Measurements from ENCODE around the gene PCDHB4. TPM values are rescaled to one million over a fixed set of nuclear protein-coding genes. Genes with fewer than 3 reads are reported as not detected.

PCDHB4 gene
- total RNA-seq: 8.3 TPM

DNA sequence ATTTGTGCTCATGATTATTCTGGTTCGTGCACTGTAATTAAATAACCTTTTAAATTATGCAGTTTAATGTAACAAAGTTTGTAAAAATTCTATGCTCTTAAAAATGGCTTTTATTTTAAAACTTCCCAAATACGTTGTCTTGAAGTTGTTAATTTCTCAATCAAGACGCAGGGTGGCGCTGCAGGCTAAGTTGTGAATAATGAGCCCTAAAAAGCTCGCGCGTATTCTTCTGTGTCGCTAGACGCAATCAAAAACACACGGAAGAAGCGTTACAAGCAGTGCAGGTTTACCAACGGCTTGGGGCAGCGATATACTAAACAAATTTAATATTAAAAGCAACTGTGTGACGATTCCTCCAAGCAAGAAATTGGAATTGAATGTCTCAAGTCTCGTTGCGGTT is at the start of gene PCDHB4:
Gene PCDHB4 (plus strand): TSS at position 256 of the 400 bp plus-strand sequence. CDS start 181 bp downstream, outside the sequence.
- H3K4me1 ChIP-seq: no peaks in the 10 kb centered on the region
- no peak within 1 kb of the TSS for H3K27ac ChIP-seq
- peak within 1 kb of the TSS; percentile 20 to 26 for H3K4me3 ChIP-seq
- no peaks in the 10 kb centered on the region for H3K27me3 ChIP-seq
- no peak for DNase-seq (ENCODE audit: extremely low spot score in 2 of 2)
- peaks cover 6% of the 10 kb centered on the region for H3K9me3 ChIP-seq
- intact Hi-C loops (cut with DNase I): no loop called here
- TF ChIP-seq POLR2AphosphoS5 (IDR thresholded peaks at IDR 0.05; ENCODE audit: insufficient read depth in 1 of 2, low read depth in 1 of 2) (no peak), POLR2A (IDR thresholded peaks at IDR 0.05) (no peak)
- TF ChIP-seq, protein P1, sequence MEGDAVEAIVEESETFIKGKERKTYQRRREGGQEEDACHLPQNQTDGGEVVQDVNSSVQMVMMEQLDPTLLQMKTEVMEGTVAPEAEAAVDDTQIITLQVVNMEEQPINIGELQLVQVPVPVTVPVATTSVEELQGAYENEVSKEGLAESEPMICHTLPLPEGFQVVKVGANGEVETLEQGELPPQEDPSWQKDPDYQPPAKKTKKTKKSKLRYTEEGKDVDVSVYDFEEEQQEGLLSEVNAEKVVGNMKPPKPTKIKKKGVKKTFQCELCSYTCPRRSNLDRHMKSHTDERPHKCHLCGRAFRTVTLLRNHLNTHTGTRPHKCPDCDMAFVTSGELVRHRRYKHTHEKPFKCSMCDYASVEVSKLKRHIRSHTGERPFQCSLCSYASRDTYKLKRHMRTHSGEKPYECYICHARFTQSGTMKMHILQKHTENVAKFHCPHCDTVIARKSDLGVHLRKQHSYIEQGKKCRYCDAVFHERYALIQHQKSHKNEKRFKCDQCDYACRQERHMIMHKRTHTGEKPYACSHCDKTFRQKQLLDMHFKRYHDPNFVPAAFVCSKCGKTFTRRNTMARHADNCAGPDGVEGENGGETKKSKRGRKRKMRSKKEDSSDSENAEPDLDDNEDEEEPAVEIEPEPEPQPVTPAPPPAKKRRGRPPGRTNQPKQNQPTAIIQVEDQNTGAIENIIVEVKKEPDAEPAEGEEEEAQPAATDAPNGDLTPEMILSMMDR (IDR thresholded peaks at IDR 0.05): peak in 1 of 3 experiments; percentile 10
- no peaks in the 10 kb centered on the region for H3K36me3 ChIP-seq

DNA sequence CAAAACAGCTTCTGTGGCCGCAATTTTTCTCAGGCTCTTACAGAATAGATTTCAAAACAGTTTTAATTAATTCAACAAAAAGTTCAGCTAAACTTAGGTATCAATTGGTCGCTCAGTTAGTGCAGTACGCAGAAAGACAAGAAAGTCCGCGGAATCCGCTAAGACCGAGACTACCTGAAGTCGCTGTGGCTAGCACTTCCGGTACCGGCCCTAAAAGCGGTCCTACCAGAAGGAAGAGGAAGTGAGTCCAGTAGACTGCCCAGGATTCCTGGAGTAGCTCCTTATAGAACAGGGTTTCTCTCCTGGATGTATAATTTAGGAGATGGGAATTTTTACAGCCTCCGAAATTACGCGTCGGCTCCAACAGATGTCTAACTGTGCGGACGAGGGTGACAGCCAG is 43.8 kb upstream of the PCDHB4 start:
- intact Hi-C loops (cut with DNase I): no loop called here
- Histone ChIP-seq H3K9me3 (no peaks in the 10 kb centered on the region), H3K27me3 (no peaks in the 10 kb centered on the region), H3K4me1 (no peaks in the 10 kb centered on the region), H3K27ac (no peak overlapping the region), H3K4me3 (peak overlapping the region in 1 of 2 donors; percentile 9), H3K36me3 (no peaks in the 10 kb centered on the region)
- no peak for DNase-seq (ENCODE audit: extremely low spot score in 2 of 2)
- TF ChIP-seq POLR2A (IDR thresholded peaks at IDR 0.05) (no peak), POLR2AphosphoS5 (IDR thresholded peaks at IDR 0.05; ENCODE audit: insufficient read depth in 1 of 2, low read depth in 1 of 2) (no peak)
- TF ChIP-seq, protein P1 (IDR thresholded peaks at IDR 0.05): no peak

DNA sequence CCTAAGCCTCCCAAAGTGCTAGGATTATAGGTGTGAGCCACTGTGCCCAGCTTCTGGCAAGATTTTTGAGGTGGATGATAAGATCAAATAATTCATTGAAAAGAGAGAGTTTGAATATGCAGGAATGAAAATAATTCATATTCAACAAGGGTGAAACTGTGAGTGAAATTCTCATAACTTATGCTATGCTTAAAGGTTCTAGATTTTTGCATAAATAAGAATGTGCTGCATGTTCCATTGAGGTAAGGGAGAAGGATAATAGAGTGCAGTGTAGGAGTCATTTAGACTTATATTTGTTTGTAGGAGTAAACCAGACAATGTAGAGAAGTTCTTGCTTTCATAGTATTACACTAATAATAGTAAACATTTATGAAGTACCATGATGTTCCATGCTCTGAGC is 39.4 kb upstream of the PCDHB4 start:
- TF ChIP-seq, protein P1 (IDR thresholded peaks at IDR 0.05): no peak
- TF ChIP-seq POLR2AphosphoS5 (IDR thresholded peaks at IDR 0.05; ENCODE audit: insufficient read depth in 1 of 2, low read depth in 1 of 2): no peak
- TF ChIP-seq POLR2A (IDR thresholded peaks at IDR 0.05): no peak
- no peak for DNase-seq (ENCODE audit: extremely low spot score in 2 of 2)
- intact Hi-C loops (cut with DNase I): no loop called here
- Histone ChIP-seq H3K9me3 (no peaks in the 10 kb centered on the region), H3K4me3 (no peak overlapping the region), H3K27me3 (no peaks in the 10 kb centered on the region), H3K27ac (no peak overlapping the region), H3K36me3 (no peaks in the 10 kb centered on the region), H3K4me1 (no peaks in the 10 kb centered on the region)

- Histone ChIP-seq H3K27me3 (no peaks in the 10 kb centered on the region), H3K4me1 (no peaks in the 10 kb centered on the region), H3K9me3 (no peaks in the 10 kb centered on the region), H3K27ac (peak overlapping the region; percentile 71), H3K36me3 (no peaks in the 10 kb centered on the region), H3K4me3 (peak overlapping the region; percentile 36 to 39)
- no peak for DNase-seq (ENCODE audit: extremely low spot score in 2 of 2)
- intact Hi-C loops (cut with DNase I): no loop called here
- TF ChIP-seq, protein P1 (IDR thresholded peaks at IDR 0.05): peak in 1 of 3 experiments; percentile 51
- no peak for TF ChIP-seq POLR2AphosphoS5 (IDR thresholded peaks at IDR 0.05; ENCODE audit: insufficient read depth in 1 of 2, low read depth in 1 of 2)
- TF ChIP-seq POLR2A (IDR thresholded peaks at IDR 0.05): no peak
Observed at GRCh38 chr5:141084487-141084989, 37.1 kb upstream of the PCDHB4 start.

DNA sequence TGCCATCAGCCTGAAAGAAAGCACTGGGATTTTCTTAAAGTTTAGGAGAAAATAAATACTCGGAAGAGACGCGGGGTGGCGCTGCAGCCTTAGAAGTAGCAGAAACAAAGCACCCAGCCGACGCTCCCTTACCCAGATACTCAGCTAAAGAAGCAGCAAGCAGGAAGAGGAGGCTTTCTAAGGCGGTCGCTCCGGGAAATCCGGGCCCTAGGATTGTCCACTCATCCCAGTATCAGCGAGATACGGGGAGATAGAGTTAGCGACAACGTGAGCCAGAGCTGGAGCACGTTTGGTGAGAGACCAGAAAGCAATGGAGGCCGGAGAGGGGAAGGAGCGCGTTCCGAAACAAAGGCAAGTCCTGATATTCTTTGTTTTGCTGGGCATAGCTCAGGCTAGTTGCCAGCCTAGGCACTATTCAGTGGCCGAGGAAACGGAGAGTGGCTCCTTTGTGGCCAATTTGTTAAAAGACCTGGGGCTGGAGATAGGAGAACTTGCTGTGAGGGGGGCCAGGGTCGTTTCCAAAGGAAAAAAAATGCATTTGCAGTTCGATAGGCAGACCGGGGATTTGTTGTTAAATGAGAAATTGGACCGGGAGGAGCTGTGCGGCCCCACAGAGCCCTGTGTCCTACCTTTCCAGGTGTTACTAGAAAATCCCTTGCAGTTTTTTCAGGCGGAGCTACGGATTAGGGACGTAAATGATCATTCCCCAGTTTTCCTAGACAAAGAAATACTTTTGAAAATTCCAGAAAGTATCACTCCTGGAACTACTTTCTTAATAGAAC is 26.9 kb upstream of the PCDHB4 start, which contains the start of gene PCDHB2:
Gene PCDHB2 (plus strand): TSS at position 135 of the 782 bp plus-strand sequence. CDS start 176 bp downstream, at position 311.
- intact Hi-C loops (cut with DNase I): no loop called here
- H3K36me3 ChIP-seq: no peaks in the 10 kb centered on the region
- TF ChIP-seq, protein P1 (IDR thresholded peaks at IDR 0.05): no peak
- no peak for DNase-seq (ENCODE audit: extremely low spot score in 2 of 2)
- H3K27ac ChIP-seq: no peak within 1 kb of the TSS
- no peaks in the 10 kb centered on the region for H3K4me1 ChIP-seq
- H3K4me3 ChIP-seq: peak within 1 kb of the TSS; percentile 1 to 22
- peaks cover 3% of the 10 kb centered on the region for H3K9me3 ChIP-seq
- H3K27me3 ChIP-seq: no peaks in the 10 kb centered on the region

All from vagina (tissue), 2 donors.